HL-60 (cell line): ENCODE results near the gene RNU5D-1.

Experiments
- DNase-seq, 2 experiments: peaks; one replicate each; pipeline ENCODE4 v3.0.0-alpha.2; 2010 to 2020; ENCODE audit warnings: low read depth in 1 of 2, low spot score in 1 of 2
- H3K27ac ChIP-seq: fragments of 250-450 bp; sonication (Bioruptor Pico); replicated peaks from 2 replicates; pipeline ENCODE4 v1.5.1; 2020; ENCODE audit warnings: mild to moderate bottlenecking, moderate library complexity
- H3K27me3 ChIP-seq: fragments of 250-450 bp; sonication (Bioruptor Pico); 2 replicates; pipeline ENCODE4 v1.5.1; 2021; ENCODE audit warnings: mild to moderate bottlenecking, moderate library complexity; ENCODE audit not compliant: insufficient read depth, poor library complexity, severe bottlenecking
- H3K4me3 ChIP-seq: replicated peaks from 2 replicates; pipeline ENCODE4 v1.5.1; 2011; ENCODE audit warnings: mild to moderate bottlenecking, control low read depth, low read length; ENCODE audit not compliant: insufficient read depth
- CTCF ChIP-seq: IDR thresholded peaks from one replicate; pipeline ENCODE4 v1.5.1; 2011; ENCODE audit warnings: low read length, control low read depth, inconsistent platforms; ENCODE audit not compliant: insufficient read depth
- GABPA ChIP-seq: IDR thresholded peaks from 2 replicates; pipeline ENCODE4 v1.6.1; 2012; ENCODE audit warnings: low read depth
- POLR2AphosphoS5 ChIP-seq: IDR thresholded peaks from 2 replicates; pipeline ENCODE4 v1.6.1; 2012; ENCODE audit warnings: low read depth
- REST ChIP-seq: IDR thresholded peaks from 2 replicates; pipeline ENCODE4 v1.6.1; 2012; ENCODE audit warnings: low read depth; ENCODE audit not compliant: insufficient replicate concordance
- SPI1 ChIP-seq: IDR thresholded peaks from 2 replicates; pipeline ENCODE4 v1.6.1; 2012; ENCODE audit warnings: low read depth, mild to moderate bottlenecking, borderline replicate concordance

RNU5D-1 gene

GRCh38 chr1:44698138-44698537 lies 32.8 kb downstream of the RNU5D-1 start:
- Histone ChIP-seq H3K4me3 (no peak overlapping the region), H3K27ac (no peak overlapping the region), H3K27me3 (no peaks in the 10 kb centered on the region)
- no peak for DNase-seq
- TF ChIP-seq REST, result no peak
- TF ChIP-seq SPI1, result no peak
- no peak for TF ChIP-seq GABPA
- TF ChIP-seq CTCF, result no peak
- no peak for TF ChIP-seq POLR2AphosphoS5

GRCh38 chr1:44696789-44697345 lies 34.1 kb downstream of the RNU5D-1 start:
- Histone ChIP-seq H3K4me3 (no peak overlapping the region), H3K27ac (0 out of 2 replicates have a peak overlapping the region, but pooled peaks have one; percentile 9), H3K27me3 (no peaks in the 10 kb centered on the region)
- no peak for TF ChIP-seq CTCF
- peak; percentile 71 for TF ChIP-seq GABPA
- peak; percentile 96 for TF ChIP-seq SPI1
- TF ChIP-seq REST, result no peak
- TF ChIP-seq POLR2AphosphoS5, result peak; percentile 47; the same call in 1 of the 2 replicates
- peak in 1 of 2 experiments; percentile 82 for DNase-seq

GRCh38 chr1:44696101-44696500 lies 34.9 kb downstream of the RNU5D-1 start:
- DNase-seq, result no peak
- no peak overlapping the region for H3K4me3 ChIP-seq
- no peak overlapping the region for H3K27ac ChIP-seq
- no peaks in the 10 kb centered on the region for H3K27me3 ChIP-seq
- no peak for TF ChIP-seq SPI1
- TF ChIP-seq GABPA, result no peak
- no peak for TF ChIP-seq CTCF
- no peak for TF ChIP-seq REST
- no peak for TF ChIP-seq POLR2AphosphoS5
